ENCODE measurements around the gene SIRT3.

The SIRT3 gene

GRCh38 chr11:270451-271318 is 34.5 kb upstream of the SIRT3 start:
- DNase-seq = no peak

DNA sequence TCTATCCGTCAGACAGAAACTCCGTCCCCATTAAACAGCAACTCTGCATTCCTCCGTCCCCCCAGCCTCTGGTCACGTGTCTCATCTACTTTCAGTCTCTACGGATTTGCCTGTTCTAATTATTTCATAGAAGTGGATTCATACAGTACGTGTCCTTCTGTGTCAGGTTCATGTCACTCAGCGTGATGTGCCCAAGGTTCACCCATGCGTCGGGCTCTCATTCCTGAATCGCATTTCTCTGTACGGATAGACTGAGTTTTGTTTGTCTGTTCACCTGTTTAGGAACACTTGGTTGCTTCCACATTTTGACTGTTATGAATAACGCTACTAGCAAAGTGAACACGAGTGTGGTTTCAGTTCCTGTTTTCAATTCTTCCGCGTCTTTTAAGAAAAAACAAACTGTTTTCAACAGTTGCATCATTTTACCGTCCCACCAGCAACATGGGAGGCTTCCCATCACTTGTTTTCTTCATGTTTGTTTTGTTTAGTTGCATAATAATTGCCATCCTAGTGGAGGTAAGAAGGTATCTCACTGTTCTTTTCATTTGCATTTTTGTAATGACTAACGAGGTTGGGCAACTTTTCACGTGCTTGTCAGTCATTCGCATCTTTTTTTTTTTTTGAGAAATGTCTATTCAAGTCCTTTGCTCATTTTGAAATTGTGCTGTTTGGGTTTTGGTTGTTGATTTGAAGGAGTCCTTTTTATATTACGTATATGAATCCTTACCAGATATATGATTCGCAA is 33.2 kb upstream of the SIRT3 start:
- peak; percentile 80 for DNase-seq

DNA sequence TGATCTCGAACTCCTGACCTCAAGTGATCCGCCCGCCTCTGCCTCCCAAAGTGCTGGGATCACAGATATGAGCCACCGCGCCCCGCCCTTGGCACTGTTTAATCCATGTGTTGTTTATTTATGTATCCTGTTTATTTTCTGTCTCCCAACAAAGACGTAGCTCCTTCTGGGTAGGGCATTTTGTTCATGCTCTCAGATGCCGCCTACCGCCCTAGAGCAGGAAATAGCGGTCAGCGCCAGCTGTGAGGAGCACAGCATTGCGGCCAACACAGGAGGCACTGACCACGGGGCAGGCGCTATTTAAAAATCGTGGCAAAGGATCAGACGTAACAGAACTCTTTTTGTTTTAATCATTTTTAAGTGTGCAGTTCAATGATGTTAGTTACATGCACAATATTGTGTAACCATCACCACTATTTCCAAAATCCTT is 32.6 kb upstream of the SIRT3 start:
- DNase-seq = peak; percentile 70

- DNase-seq = peak; percentile 83
These were observed 31.4 kb upstream of the SIRT3 start for GRCh38 chr11:267491-267994.

DNA sequence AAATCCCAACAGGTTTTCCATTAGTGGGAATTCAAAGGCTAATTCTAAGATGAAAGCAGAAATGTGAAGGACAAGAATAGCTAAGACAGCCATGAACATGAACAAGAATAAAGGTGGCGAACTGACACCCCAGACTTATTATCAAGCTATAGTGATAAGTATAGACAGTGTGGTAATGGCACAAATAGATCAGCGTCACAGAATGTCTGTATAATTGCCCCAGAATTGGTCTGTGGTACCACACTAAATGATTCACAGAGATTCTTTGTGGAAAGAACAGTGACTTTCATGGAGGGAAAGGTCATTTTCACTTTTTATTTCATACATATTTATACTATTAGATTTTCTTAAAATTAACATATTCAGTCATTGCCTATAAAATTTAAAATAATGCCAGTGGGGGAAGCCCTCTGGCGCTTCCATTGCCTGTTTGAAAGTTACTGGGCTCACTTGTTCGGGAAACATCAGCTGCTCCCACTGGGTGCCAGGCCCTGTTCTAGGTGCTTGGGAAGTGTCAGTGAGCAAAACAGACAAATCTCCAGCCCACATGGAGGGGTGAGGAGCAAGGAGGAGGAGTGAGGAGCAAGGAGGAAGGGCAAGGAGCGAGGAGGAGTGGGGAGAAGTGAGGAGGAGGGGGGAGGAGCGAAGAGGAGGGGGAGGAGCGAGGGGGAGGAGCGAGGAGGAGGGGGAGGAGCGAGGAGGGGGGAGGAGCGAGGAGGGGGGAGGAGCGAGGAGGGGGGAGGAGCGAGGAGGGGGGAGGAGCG is 30.7 kb upstream of the SIRT3 start:
- peak; percentile 82 for DNase-seq

- DNase-seq = no peak
These were observed 25.5 kb upstream of the SIRT3 start for GRCh38 chr11:261624-262023.

DNA sequence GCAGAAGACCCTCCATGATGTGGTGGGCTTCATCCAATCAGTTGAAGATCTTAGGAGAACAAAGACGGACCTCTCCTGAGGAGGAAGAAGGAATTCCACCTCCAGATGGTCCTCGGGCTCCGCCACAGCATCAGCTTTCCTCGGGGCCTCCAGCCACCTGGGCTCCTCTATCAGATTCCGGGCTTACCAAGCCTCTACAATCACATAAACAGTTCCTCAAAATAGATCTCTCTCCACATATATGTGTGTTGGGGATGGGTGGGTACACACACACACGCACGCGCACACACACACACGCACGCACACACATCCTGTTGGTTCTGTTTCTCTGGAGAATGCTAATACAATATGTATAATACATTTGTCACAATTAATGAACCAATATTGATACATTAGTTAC is 23.3 kb upstream of the SIRT3 start:
- no peak for DNase-seq

DNA sequence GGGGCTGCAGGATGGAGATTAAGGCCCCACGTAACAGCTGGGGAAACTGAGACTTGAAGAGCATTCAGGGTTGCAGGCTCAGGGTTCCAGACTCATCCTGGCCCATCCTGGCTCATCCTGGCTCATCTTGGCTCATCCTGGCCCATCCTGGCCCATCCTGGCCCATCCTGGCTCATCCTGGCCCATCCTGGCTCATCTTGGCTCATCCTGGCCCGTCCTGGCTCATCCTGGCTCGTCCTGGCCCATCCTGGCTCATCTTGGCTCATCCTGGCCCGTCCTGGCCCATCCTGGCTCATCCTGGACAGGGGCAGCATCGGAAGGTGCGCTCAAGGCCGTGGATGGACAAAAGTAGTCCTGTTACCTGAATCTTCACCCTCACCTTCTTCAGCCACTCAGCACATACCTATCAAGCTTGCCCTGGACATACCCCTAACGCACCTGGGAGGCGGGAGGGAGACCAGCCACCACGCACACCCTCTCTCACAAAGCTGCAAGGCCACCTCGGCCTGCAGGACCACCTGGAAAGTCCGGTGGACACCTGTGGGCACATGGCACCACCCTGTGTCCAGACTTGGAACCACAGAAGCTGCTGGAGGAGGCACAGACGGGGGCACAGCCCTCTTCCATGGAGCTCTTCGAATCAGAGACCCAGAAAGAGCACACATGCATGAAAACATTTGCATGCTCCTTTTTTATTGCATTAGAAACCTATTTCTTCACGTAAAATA is 21.8 kb upstream of the SIRT3 start:
- DNase-seq = no peak

- DNase-seq = no peak
These were observed 21.0 kb upstream of the SIRT3 start for GRCh38 chr11:256952-257737.

DNA sequence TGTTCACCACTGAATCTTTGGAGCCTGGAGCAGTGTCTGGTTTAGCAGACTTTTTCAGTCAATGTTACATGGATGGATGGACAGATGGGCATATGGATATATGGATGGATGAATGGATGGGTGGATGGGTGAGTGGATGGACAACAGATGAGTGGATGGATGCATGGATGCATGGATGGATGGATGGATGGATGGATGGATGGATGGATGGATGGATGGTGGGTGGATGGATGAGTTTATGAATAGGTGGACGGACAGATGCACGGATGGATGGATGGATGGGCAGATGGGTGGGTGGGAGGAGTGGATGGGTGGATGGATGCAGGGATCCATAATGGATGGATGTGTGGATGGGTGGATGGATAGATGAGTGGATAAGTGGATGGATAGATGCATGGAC is 19.7 kb upstream of the SIRT3 start:
- no peak for DNase-seq

DNA sequence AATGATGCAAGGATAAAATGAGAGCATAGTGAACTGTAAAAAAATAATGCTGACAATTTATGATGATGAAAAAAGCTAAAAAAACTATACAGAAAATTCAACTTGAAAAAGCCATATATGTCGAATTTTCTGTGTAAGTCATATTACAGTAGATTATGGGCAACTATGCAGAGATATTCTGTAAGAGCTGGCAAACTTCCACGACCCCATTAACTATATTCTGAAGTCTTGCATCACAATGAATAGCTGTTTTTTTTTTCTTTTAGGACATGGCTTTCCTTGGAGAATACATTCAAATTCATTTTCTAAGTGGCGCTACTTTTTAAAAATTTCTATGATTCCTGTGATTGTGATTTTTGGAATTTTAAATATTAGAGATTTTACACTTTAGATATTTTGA is 19.0 kb upstream of the SIRT3 start:
- DNase-seq = no peak

- no peak for DNase-seq
These were observed 17.7 kb upstream of the SIRT3 start for GRCh38 chr11:253886-254270.

- DNase-seq = no peak
These were observed 17.2 kb upstream of the SIRT3 start for GRCh38 chr11:253160-253885.

DNA sequence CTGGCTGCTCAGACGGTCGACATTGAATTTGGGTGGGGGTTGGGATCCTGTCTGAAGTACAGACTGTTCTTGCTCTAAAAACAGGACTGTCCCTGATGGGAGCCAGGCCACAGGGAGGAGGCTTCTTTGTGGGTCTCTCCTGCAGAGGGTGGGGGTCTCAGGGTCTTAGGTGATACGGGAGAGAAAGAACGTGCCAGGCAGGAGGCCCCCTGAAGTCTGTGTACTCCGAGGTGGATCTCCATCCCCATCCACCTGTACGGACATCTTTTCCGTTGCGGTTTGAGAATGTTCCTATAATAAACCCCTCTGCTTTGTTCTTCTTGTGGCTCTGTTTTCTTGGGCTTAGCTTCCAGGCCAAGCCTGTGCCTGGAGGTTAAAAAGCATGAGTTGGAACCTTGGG is 16.5 kb upstream of the SIRT3 start:
- DNase-seq = no peak

- DNase-seq = peak; percentile 54
These were observed 15.4 kb upstream of the SIRT3 start for GRCh38 chr11:251550-251949.

DNA sequence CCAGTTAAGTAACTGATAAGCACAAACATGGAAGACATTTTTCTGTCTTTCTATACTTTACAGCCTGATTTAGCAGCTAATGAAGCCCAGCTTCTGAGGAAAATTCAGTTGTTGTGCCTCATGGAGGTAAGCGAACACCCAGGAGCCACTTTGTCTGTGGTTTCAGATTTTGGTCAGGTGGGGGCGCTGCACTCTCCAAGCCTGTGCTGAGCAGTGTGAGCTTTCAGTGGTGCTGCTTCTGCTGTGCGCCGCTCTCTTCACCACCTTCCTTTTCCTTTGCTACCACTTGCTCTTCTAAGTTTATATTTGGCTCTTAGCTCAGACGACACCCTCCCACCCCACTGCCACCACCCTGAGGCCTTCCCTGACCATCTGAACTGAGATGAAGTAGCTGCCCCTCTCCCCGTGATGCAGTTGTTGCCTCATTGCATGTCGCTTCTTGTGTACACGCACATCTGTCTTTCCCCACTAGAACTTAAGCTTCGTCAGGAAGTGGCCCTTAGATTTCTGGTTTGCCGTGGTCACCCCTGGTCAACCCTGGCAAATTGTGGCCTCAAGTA is 14.7 kb upstream of the SIRT3 start:
- peak; percentile 89 for DNase-seq

DNA sequence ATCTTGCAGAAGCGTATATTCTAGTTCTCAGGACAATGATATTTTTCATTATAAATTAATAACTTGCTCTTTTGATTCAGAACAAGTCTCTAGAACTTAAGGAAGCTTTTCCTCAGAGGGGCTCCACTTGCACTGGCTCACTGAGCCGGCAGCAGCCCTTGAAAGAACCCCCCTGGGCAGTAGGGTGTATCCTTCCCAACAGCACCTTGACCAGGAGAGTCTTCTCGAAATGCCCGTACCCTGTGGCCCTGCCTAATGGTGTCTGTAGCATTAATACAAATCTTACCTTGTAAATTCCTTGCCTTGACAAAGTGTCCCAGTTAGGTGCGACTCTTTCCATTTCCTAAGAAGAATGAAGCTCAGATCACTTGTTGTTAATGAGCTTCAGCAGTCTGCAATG is 14.1 kb upstream of the SIRT3 start:
- peak; percentile 49 for DNase-seq

DNA sequence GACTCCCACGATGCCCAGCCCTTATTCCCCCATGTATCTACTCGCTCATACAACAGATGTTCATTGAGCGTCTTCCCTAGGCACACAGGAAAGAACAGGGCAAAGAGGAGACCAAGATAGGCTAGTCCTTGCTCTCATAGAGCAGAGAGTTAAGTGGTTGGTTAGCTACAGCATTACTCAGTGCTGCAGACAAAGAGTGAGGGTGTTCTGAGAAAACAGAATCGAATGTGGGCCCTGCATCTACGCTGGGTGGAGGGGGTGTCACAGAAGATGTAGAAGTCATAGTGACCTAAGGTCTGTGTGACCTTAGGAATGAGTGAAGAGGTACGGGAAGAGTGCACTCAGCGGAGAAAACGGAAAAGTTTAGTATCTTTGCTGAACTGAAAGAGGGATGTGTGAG is 12.9 kb upstream of the SIRT3 start:
- peak; percentile 49 for DNase-seq

GRCh38 chr11:244376-244775 is 8.2 kb upstream of the SIRT3 start:
- no peak for DNase-seq

DNA sequence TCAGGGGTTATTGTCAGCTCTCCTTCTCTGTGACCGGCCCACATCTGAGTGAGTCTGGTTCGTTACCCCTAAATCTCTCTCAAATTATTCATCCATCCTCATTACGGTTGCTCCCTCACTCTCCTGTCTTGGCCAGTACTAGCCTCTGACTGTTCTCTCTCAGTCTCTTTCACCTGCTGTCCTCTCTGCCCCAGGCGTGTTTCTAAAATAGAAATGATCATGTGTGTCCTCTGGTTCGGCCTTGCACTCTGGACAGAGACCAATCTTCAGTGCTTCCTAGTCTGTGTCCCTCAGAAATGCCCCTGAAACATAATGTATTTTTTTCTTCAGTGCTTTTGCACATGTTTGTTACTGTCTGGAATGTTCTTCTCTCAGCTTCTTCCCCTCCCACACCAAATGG is 5.5 kb upstream of the SIRT3 start:
- peak; percentile 35 for DNase-seq

GRCh38 chr11:240315-240714 is 4.2 kb upstream of the SIRT3 start:
- DNase-seq = peak; percentile 28
